ENCODE measurements around the gene ELL. TPM values are rescaled to one million over a fixed set of nuclear protein-coding genes. Genes with fewer than 3 reads are reported as not detected.

ELL gene
- total RNA-seq, 1 donor: 19.9 TPM

DNA sequence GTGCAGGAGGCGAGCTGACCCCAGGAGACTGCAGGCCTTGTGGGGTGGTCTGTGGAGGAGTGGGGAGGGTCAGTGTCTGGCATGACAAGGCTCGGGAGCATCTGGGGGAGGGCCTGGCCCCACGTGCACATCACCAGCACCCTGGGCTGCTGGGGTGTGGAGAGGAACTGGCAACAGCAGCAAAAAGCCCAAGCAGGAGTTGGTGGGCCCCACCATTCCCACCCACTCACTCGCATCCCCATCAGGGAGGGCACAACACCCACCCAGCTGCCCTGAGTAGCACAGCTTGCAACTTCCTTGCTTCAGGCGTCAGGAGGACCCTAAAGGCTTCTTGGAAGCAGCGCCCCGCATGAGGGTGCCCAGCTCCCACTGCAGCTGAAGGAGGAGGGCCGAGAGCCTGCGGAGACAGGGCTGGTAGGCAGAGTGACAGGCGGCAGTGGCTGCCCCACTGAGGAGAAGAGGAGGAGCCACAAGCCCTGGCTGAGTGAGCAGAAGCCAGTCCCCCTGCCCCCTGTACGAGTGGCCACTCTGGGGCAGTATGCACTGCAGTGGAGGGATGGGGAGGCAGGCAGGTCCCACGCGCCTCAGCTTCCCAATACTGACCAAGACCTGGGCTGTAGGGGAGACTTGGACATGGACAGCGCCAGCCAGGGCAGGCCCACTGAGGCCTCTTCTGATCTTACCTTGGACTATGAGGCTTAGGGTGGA lies 26.5 kb downstream of the ELL start:
- TF ChIP-seq, protein P1, sequence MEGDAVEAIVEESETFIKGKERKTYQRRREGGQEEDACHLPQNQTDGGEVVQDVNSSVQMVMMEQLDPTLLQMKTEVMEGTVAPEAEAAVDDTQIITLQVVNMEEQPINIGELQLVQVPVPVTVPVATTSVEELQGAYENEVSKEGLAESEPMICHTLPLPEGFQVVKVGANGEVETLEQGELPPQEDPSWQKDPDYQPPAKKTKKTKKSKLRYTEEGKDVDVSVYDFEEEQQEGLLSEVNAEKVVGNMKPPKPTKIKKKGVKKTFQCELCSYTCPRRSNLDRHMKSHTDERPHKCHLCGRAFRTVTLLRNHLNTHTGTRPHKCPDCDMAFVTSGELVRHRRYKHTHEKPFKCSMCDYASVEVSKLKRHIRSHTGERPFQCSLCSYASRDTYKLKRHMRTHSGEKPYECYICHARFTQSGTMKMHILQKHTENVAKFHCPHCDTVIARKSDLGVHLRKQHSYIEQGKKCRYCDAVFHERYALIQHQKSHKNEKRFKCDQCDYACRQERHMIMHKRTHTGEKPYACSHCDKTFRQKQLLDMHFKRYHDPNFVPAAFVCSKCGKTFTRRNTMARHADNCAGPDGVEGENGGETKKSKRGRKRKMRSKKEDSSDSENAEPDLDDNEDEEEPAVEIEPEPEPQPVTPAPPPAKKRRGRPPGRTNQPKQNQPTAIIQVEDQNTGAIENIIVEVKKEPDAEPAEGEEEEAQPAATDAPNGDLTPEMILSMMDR (IDR thresholded peaks at IDR 0.05; ENCODE audit: insufficient read depth, low read depth, low read length): no peak
- H3K4me3 ChIP-seq (ENCODE audit: low read depth, low read length): no peak overlapping the region
- no peak for DNase-seq (ENCODE audit: low read depth)

DNA sequence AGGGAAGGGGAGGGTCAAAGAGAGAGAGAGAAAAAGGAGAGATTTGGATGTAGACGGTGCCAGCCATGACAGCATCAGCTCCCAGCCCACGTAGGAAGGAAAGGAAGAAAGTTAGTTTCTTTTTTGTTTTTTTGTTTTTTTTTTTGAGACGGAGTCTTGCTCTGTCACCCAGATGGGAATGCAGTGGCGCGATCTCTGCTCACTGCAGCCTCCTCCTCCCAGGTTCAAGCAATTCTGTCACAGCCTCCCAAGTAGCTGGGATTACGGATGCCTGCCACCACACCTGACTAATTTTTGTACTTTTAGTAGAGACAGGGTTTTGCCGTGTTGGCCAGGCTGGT lies 27.6 kb downstream of the ELL start:
- no peak overlapping the region for H3K4me3 ChIP-seq (ENCODE audit: low read depth, low read length)
- peak; percentile 68 for DNase-seq (ENCODE audit: low read depth)
- TF ChIP-seq, protein P1 (IDR thresholded peaks at IDR 0.05; ENCODE audit: insufficient read depth, low read depth, low read length): no peak

DNA sequence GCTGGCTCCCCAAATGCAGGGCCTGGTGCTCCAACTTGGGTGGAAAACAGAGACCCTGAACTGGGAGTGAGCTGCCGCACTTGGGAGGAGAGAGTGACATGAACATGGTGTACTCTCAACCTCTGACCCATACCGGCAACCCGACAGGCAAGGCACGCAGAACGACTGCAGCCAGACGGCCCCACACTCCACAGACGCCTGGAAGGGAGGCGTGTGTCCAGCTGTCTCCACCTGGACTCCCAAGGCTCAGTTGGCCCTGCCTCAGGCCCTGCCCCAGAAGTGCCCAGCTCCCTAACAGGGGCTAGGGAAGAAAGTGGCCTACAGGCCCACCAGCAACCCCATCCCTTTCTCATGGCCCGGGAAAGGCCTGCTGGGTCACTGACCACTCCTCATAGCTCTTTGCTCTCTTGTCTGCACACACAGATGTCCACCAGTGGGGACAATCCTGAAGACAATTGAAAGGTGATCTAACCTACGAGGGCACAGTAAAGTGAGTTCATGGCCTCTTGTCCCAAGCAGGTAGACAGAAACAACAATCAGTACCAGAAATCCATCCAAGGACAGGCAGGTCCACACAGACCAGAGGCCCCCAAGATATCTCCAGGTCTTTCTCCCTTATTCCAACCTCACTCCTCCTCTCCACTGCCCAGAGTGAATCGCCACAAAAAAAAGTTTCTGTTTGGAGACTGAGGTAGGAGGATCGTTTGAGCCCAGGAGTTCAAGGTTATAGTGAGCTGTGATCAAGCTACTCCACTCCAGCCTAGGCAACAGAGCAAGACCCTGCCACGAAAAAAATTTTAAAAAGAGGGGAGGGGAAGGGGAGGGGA lies 28.2 kb downstream of the ELL start:
- TF ChIP-seq, protein P1 (IDR thresholded peaks at IDR 0.05; ENCODE audit: insufficient read depth, low read depth, low read length): no peak
- DNase-seq (ENCODE audit: low read depth): peak; percentile 71
- no peak overlapping the region for H3K4me3 ChIP-seq (ENCODE audit: low read depth, low read length)

DNA sequence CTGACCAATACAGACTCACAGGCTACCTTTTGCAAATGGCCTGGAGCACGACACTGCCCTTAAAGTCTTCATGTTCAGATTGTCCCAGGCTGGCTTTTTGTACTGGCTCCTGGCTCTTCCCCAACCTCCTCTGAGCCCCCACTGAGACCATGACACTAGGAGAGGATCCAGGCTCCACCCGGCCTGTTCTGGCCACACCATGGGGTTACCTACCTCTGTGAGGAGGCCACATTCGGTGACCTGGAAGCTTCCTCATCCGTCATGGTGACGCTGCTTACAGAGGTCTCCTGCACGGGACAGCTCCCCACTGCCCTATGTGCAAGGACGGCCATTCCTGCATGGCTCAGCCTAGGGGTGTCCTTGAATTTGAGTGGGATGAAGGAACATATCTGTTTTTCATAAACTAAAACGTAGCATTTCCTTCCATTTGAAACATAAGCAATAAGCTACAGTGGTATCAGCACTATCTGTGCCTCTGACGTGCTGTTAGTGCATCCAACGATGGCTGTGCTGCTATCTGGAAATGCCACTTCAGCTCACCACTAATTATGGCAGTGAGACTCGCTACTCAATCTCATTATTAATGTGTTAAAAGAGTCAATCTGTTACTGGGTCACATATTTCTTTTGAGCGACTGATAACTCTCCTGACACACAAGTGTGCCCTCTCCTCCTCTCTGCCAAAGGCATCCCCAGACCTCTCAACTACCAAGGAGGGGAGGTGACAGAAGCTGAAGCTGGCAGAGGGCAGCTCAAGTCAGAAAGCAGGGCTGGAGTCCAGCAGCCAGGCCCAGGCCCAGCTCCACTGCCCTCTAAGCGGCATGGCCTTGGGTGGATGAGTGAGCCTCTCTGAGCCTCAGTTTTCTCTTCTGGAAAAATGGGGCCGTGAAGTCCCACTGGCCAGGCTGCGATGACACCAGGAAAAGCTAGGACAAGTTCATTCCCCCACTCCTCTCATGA lies 29.6 kb downstream of the ELL start:
- H3K4me3 ChIP-seq (ENCODE audit: low read depth, low read length): no peak overlapping the region
- no peak for DNase-seq (ENCODE audit: low read depth)
- TF ChIP-seq, protein P1 (IDR thresholded peaks at IDR 0.05; ENCODE audit: insufficient read depth, low read depth, low read length): no peak

DNA sequence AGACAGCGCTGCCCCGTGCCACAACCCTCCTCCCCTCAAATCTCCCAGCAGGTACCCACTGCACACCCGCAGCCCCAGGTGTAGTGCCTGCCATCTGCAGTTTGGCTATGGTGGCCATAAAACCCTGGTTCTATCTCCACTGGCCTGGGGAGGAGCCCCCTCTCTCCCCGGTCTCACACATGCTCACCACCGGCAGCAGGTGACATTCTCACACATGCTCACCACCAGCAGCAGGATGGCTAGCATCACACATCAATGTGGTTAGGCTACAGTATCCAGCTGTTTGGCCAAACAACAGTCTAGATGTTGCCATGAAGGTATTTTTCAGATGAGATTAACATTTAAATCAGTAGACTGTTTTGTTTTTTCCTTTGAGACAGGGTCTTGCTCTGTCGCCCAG lies 31.1 kb downstream of the ELL start:
- no peak for DNase-seq (ENCODE audit: low read depth)
- TF ChIP-seq, protein P1 (IDR thresholded peaks at IDR 0.05; ENCODE audit: insufficient read depth, low read depth, low read length): no peak
- H3K4me3 ChIP-seq (ENCODE audit: low read depth, low read length): no peak overlapping the region

DNA sequence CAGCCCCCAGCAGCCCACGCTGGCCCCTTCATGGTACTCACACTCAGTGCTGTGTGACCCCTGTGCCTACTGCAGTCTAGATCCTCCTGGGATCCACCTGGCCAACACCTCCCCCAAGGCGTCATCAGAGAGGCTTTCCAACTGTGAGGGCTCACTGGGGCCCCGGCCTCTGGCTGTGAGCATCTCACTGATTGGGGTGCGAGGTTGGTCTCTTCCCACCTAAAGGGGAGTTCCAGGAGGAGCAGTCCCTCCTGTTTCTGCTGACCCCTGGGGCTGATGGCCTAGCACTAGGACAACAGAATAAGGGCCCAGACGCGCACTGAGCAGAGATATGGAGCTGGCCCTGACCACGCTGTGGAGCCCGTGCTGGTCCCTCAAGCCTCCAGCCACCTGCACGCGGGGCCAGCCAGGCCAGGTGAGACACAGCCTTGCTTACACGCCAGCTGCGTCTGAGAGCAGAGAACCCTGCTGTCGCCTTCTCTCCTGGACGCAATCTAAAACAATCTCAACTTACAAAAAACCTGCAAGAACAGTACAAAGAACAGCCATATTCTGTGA lies 32.2 kb downstream of the ELL start:
- TF ChIP-seq, protein P1 (IDR thresholded peaks at IDR 0.05; ENCODE audit: insufficient read depth, low read depth, low read length): no peak
- H3K4me3 ChIP-seq (ENCODE audit: low read depth, low read length): no peak overlapping the region
- DNase-seq (ENCODE audit: low read depth): no peak

Measured in fibroblast of villous mesenchyme (primary cell).